Body of pancreas (tissue), 4 donors: ENCODE results near the gene HSPA12A.

Experiments
- CTCF ChIP-seq, 7 experiments: fragments of 450-650 bp in 4 of 7; fragments of 200-600 bp in 3 of 7; sonication (generic) in 3 of 7; IDR thresholded peaks; one replicate each; pipeline ENCODE4 v1.5.1; 2016 to 2019; ENCODE audit warnings: antibody characterized with exemption in 7 of 7
- POLR2A ChIP-seq, 3 donors: fragments of 450-650 bp; IDR thresholded peaks; one replicate each; pipeline ENCODE4 v1.6.1; 2016; ENCODE audit warnings: antibody characterized with exemption in 3 of 3, mild to moderate bottlenecking in 2 of 3

GRCh38 chr10:116756277-116756676, 13.9 kb upstream of the HSPA12A start:
- TF ChIP-seq POLR2A (IDR thresholded peaks at IDR 0.05) (no peak), CTCF (IDR thresholded peaks at IDR 0.05) (no peak)
